Activated CD4-positive, CD25-positive, alpha-beta regulatory T cell treated with anti-CD3 and anti-CD28 coated beads, Interleukin-2, amount 50 U/mL, for 72 hours (primary cell): ENCODE data around the gene FAM118A.
A peak's percentile ranks its signal among the peaks of the same experiment; 100 is the strongest.
"Not testable (repeated sequence)": the region's sequence is repeated elsewhere in the genome, so short reads cannot be mapped to it uniquely, and the experiment has no call there.

ENCODE experiments used
- DNase-seq: peaks from one replicate; pipeline ENCODE4 v3.0.0; 2021

FAM118A gene

GRCh38 chr22:45334528-45334927 lies 24.8 kb downstream of the FAM118A start:
- no peak for DNase-seq

- DNase-seq, result no peak
Observed at GRCh38 chr22:45335021-45335818, 25.5 kb downstream of the FAM118A start.

- no peak for DNase-seq
Observed at GRCh38 chr22:45335854-45336522, 26.3 kb downstream of the FAM118A start.

GRCh38 chr22:45336971-45337431 lies 27.3 kb downstream of the FAM118A start:
- DNase-seq, result no peak

- DNase-seq, result no peak
Observed at GRCh38 chr22:45337536-45337935, 27.8 kb downstream of the FAM118A start.

- no peak for DNase-seq
Observed at GRCh38 chr22:45338795-45339194, 29.1 kb downstream of the FAM118A start.

GRCh38 chr22:45340323-45340722 lies 30.6 kb downstream of the FAM118A start:
- no peak for DNase-seq

GRCh38 chr22:45341498-45341897 lies 31.8 kb downstream of the FAM118A start:
- peak; percentile 41 for DNase-seq

- no peak for DNase-seq
Observed at GRCh38 chr22:45343143-45343542, 33.4 kb downstream of the FAM118A start.

GRCh38 chr22:45344334-45344733 lies 34.6 kb downstream of the FAM118A start:
- no peak for DNase-seq

GRCh38 chr22:45349916-45350315 lies 40.2 kb downstream of the FAM118A start:
- DNase-seq, result no peak

- DNase-seq, result no peak
Observed at GRCh38 chr22:45351956-45352355, 42.2 kb downstream of the FAM118A start.

- not testable (repeated sequence) for DNase-seq
Observed at GRCh38 chr22:45352757-45353156, 43.0 kb downstream of the FAM118A start.

- DNase-seq, result no peak
Observed at GRCh38 chr22:45353786-45354185, 44.1 kb downstream of the FAM118A start.

- no peak for DNase-seq
Observed at GRCh38 chr22:45357490-45357889, 47.8 kb downstream of the FAM118A start.

- DNase-seq, result no peak
Observed at GRCh38 chr22:45358127-45358526, 48.4 kb downstream of the FAM118A start.

- no peak for DNase-seq
Observed at GRCh38 chr22:45359627-45360026, 49.9 kb downstream of the FAM118A start.

- DNase-seq, result no peak
Observed at GRCh38 chr22:45366713-45367112, 57.0 kb downstream of the FAM118A start.

- not testable (repeated sequence) for DNase-seq
Observed at GRCh38 chr22:45373592-45373991, 63.9 kb downstream of the FAM118A start.

GRCh38 chr22:45376009-45376408 lies 66.3 kb downstream of the FAM118A start:
- no peak for DNase-seq

- no peak for DNase-seq
Observed at GRCh38 chr22:45376703-45377102, 67.0 kb downstream of the FAM118A start.

- no peak for DNase-seq
Observed at GRCh38 chr22:45381348-45381747, 71.6 kb downstream of the FAM118A start.

GRCh38 chr22:45389546-45389945 lies 79.8 kb downstream of the FAM118A start:
- no peak for DNase-seq
